ENCODE data around the gene MEOX1.

DNA sequence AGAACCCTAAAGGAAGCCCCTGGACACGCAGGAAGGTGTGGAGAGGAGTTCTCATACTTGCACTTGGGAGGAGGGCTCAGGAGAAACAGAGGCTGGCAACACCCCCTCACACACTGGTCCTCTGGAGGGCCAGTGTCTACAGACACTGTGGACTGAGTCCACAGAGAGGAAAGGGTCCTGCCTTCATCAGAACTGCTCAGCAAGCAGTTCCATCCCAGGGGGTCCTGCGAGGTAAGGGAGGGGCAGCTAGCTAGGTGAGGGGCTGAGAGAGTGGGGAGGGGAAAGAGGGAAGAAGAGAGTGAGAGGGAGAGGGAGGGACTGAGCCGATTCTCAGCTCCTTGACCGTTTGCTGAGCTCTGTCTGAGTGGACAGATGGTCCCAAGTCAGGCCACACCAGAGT is 17.7 kb upstream of the MEOX1 start:
- TF ChIP-seq, protein P1, sequence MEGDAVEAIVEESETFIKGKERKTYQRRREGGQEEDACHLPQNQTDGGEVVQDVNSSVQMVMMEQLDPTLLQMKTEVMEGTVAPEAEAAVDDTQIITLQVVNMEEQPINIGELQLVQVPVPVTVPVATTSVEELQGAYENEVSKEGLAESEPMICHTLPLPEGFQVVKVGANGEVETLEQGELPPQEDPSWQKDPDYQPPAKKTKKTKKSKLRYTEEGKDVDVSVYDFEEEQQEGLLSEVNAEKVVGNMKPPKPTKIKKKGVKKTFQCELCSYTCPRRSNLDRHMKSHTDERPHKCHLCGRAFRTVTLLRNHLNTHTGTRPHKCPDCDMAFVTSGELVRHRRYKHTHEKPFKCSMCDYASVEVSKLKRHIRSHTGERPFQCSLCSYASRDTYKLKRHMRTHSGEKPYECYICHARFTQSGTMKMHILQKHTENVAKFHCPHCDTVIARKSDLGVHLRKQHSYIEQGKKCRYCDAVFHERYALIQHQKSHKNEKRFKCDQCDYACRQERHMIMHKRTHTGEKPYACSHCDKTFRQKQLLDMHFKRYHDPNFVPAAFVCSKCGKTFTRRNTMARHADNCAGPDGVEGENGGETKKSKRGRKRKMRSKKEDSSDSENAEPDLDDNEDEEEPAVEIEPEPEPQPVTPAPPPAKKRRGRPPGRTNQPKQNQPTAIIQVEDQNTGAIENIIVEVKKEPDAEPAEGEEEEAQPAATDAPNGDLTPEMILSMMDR (IDR thresholded peaks at IDR 0.05), result no peak
- no peak for TF ChIP-seq POLR2A (IDR thresholded peaks at IDR 0.05)
